GM12873 (cell line): ENCODE measurements around the gene SH3YL1.

Source experiments
- CTCF ChIP-seq: IDR thresholded peaks from 2 replicates; pipeline ENCODE4 v1.5.1; 2012; ENCODE audit warnings: low read depth, mild to moderate bottlenecking, moderate library complexity, low read length, control low read depth; ENCODE audit not compliant: insufficient read depth; ENCODE audit errors: missing control alignments

The SH3YL1 gene

GRCh38 chr2:238869-239268 is 25.0 kb downstream of the SH3YL1 start:
- TF ChIP-seq CTCF: no peak

GRCh38 chr2:238431-238830 is 25.4 kb downstream of the SH3YL1 start:
- TF ChIP-seq CTCF: no peak

GRCh38 chr2:237878-238277 is 26.0 kb downstream of the SH3YL1 start:
- TF ChIP-seq CTCF: no peak

- TF ChIP-seq CTCF: no peak
Measured at GRCh38 chr2:236993-237539, 26.8 kb downstream of the SH3YL1 start.

DNA sequence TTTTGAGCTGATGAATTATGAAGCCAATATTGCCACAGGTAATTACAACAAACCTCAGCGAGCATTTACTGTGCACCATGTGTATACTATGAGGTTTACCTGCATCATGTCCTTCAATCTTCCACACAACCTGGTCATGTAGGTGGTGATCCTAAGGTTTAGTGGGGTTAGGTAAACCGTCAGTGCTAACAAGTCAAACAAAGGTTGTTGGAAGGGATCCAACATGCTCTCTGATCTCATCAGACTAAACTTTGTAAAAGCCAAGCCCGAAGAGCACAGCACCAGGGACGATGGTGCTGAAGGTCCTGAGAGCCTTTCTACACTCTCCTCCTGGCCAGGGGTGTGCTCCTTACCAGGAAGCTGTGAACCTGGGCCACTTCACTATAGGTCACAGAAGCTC is 29.4 kb downstream of the SH3YL1 start:
- no peak for TF ChIP-seq CTCF

DNA sequence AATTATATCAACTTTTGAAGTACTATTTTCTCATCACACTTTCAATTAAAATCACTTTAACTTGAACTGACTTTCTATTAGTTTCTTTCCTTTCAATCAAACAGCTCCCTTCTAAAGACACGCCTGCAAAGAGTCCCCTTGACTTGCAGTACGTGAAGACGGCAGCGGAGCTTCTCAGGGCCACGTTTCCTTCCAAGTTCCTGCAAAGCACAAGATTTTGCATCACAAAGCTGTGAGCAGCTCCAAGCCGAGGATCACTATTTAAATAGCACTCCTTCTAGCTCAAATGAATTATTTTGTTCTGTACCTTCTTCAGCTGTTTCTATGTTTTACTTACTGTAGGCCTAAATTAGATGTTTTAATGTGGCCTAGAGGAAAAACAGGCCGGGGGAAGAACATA is 30.8 kb downstream of the SH3YL1 start:
- TF ChIP-seq CTCF: no peak

GRCh38 chr2:231521-232185 is 32.2 kb downstream of the SH3YL1 start:
- no peak for TF ChIP-seq CTCF
